Measurements from ENCODE around the gene DDIT3.

DDIT3 gene

DNA sequence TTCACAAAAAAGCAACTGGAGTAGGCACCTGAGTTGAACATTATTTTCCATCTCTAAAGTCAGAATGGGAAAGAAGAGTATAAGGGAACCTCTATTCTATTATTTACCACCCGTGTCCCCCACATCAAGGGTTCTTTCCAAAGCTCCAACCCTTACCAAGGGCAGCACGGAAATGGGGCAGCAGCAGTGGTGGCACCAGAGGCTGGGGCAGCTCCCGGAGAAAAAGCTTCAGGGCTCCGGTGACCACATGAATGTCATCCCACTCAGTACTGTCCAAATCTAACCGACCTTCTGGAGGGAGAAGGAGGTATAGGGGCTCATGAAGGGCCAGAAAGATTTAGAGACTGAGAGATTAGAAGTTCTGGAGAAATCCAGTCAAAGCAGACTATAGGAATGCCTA is 46.4 kb downstream of the DDIT3 start:
- H3K4me1 ChIP-seq (ENCODE audit: insufficient read depth, poor library complexity, severe bottlenecking) = no peaks in the 10 kb centered on the region
- no peak for DNase-seq (ENCODE audit: low spot score)
- ATAC-seq (ENCODE audit: low read depth) = no peak
- TF ChIP-seq, protein P1, sequence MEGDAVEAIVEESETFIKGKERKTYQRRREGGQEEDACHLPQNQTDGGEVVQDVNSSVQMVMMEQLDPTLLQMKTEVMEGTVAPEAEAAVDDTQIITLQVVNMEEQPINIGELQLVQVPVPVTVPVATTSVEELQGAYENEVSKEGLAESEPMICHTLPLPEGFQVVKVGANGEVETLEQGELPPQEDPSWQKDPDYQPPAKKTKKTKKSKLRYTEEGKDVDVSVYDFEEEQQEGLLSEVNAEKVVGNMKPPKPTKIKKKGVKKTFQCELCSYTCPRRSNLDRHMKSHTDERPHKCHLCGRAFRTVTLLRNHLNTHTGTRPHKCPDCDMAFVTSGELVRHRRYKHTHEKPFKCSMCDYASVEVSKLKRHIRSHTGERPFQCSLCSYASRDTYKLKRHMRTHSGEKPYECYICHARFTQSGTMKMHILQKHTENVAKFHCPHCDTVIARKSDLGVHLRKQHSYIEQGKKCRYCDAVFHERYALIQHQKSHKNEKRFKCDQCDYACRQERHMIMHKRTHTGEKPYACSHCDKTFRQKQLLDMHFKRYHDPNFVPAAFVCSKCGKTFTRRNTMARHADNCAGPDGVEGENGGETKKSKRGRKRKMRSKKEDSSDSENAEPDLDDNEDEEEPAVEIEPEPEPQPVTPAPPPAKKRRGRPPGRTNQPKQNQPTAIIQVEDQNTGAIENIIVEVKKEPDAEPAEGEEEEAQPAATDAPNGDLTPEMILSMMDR (IDR thresholded peaks at IDR 0.05; ENCODE audit: poor library complexity, severe bottlenecking) = no peak
- H3K4me3 ChIP-seq (ENCODE audit: severe bottlenecking) = no peak overlapping the region
- peaks cover 47% of the 10 kb centered on the region for H3K27me3 ChIP-seq (ENCODE audit: insufficient read depth, poor library complexity, severe bottlenecking)
- H3K36me3 ChIP-seq (ENCODE audit: low read depth) = no peaks in the 10 kb centered on the region
- no peak overlapping the region for H3K27ac ChIP-seq (ENCODE audit: poor library complexity, severe bottlenecking)
- no peaks in the 10 kb centered on the region for H3K9me3 ChIP-seq (ENCODE audit: severe bottlenecking)

DNA sequence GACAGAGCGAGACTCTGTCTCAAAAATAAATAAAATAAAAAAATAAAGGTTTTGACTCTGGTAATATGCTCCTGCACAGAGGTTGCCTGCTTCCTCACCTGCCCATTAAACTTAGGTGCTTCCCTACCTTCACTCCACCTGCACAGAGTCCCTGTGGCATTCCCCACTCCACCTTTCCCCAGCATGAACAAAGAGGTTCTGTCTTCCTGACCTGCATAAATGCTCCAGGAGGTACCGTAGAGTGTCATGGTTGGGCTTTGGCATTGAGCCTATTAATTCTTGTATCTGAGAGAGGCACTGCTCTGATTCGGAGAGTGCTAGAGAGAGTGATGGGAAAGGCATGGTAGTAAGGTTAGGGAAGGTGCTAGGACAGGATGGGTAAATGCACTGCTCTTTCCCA is 46.9 kb downstream of the DDIT3 start:
- ATAC-seq (ENCODE audit: low read depth) = no peak
- H3K27me3 ChIP-seq (ENCODE audit: insufficient read depth, poor library complexity, severe bottlenecking) = peaks cover 47% of the 10 kb centered on the region

DNA sequence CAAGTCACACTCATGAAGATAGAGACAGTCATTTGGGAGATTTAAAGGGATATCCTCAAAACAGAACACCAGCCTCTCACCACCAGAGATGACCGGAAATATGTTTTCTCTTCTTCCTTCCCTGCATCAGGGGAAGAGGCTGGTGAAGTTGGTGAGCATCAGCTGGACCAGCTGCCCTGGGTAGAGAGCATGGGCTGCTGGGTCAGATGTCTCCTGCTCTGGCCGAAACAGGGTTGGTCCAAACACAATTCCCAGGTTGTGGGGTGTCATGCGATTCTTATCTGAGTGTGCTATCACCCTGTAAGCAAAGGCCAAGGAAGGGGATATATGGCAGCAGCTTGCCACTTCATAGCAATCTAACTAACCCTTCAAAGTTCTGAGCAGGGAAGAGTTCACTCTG is 47.9 kb downstream of the DDIT3 start:
- no peaks in the 10 kb centered on the region for H3K9me3 ChIP-seq (ENCODE audit: severe bottlenecking)
- ATAC-seq (ENCODE audit: low read depth) (no peak), DNase-seq (ENCODE audit: low spot score) (no peak)
- no peaks in the 10 kb centered on the region for H3K4me1 ChIP-seq (ENCODE audit: insufficient read depth, poor library complexity, severe bottlenecking)
- no peak overlapping the region for H3K4me3 ChIP-seq (ENCODE audit: severe bottlenecking)
- TF ChIP-seq, protein P1 (IDR thresholded peaks at IDR 0.05; ENCODE audit: poor library complexity, severe bottlenecking) = no peak
- H3K27me3 ChIP-seq (ENCODE audit: insufficient read depth, poor library complexity, severe bottlenecking) = peaks cover 49% of the 10 kb centered on the region
- H3K27ac ChIP-seq (ENCODE audit: poor library complexity, severe bottlenecking) = no peak overlapping the region
- H3K36me3 ChIP-seq (ENCODE audit: low read depth) = no peaks in the 10 kb centered on the region

More for the DNA sequence above, 46.9 kb downstream of the DDIT3 start:
- TF ChIP-seq, protein P1 (IDR thresholded peaks at IDR 0.05; ENCODE audit: poor library complexity, severe bottlenecking) = no peak
- no peak for DNase-seq (ENCODE audit: low spot score)
- Histone ChIP-seq H3K4me1 (ENCODE audit: insufficient read depth, poor library complexity, severe bottlenecking) (no peaks in the 10 kb centered on the region), H3K27ac (ENCODE audit: poor library complexity, severe bottlenecking) (no peak overlapping the region), H3K9me3 (ENCODE audit: severe bottlenecking) (no peaks in the 10 kb centered on the region), H3K36me3 (ENCODE audit: low read depth) (no peaks in the 10 kb centered on the region), H3K4me3 (ENCODE audit: severe bottlenecking) (no peak overlapping the region)

DNA sequence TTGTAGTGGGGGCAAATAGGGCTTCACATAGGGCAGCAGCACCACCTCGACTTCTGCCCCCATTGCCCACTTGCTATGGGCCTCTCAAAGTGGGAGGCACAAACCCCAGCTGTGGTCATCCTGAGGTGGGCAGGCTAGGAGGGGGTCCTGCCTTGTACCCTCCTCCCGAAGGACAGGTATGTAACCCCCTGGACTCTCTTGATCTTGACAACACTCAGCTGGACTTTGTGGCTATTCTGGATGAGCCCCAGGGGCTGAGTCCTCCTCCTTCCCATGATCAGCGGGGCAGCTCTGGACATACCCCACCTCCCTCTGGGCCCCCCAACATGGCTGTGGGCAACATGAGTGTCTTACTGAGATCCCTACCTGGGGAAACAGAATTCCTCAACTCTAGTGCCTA is 48.7 kb downstream of the DDIT3 start:
- TF ChIP-seq, protein P1 (IDR thresholded peaks at IDR 0.05; ENCODE audit: poor library complexity, severe bottlenecking) = no peak
- ATAC-seq (ENCODE audit: low read depth) (no peak), DNase-seq (ENCODE audit: low spot score) (no peak)
- Histone ChIP-seq H3K9me3 (ENCODE audit: severe bottlenecking) (no peaks in the 10 kb centered on the region), H3K27me3 (ENCODE audit: insufficient read depth, poor library complexity, severe bottlenecking) (peaks cover 50% of the 10 kb centered on the region), H3K4me1 (ENCODE audit: insufficient read depth, poor library complexity, severe bottlenecking) (no peaks in the 10 kb centered on the region), H3K27ac (ENCODE audit: poor library complexity, severe bottlenecking) (no peak overlapping the region), H3K4me3 (ENCODE audit: severe bottlenecking) (no peak overlapping the region), H3K36me3 (ENCODE audit: low read depth) (no peaks in the 10 kb centered on the region)

DNA sequence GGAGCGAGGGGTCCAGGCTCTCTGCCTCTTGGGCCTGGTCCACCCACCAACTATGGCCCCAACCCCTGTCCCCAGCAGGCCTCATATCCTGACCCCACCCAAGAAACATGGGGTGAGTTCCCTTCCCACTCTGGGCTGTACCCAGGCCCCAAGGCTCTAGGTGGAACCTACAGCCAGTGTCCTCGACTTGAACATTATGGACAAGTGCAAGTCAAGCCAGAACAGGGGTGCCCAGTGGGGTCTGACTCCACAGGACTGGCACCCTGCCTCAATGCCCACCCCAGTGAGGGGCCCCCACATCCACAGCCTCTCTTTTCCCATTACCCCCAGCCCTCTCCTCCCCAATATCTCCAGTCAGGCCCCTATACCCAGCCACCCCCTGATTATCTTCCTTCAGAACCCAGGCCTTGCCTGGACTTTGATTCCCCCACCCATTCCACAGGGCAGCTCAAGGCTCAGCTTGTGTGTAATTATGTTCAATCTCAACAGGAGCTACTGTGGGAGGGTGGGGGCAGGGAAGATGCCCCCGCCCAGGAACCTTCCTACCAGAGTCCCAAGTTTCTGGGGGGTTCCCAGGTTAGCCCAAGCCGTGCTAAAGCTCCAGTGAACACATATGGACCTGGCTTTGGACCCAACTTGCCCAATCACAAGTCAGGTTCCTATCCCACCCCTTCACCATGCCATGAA is 49.2 kb downstream of the DDIT3 start:
- H3K36me3 ChIP-seq (ENCODE audit: low read depth) = no peaks in the 10 kb centered on the region
- ATAC-seq (ENCODE audit: low read depth) (no peak), DNase-seq (ENCODE audit: low spot score) (no peak)
- H3K4me3 ChIP-seq (ENCODE audit: severe bottlenecking) = no peak overlapping the region
- H3K4me1 ChIP-seq (ENCODE audit: insufficient read depth, poor library complexity, severe bottlenecking) = no peaks in the 10 kb centered on the region
- no peaks in the 10 kb centered on the region for H3K9me3 ChIP-seq (ENCODE audit: severe bottlenecking)
- TF ChIP-seq, protein P1 (IDR thresholded peaks at IDR 0.05; ENCODE audit: poor library complexity, severe bottlenecking) = no peak
- no peak overlapping the region for H3K27ac ChIP-seq (ENCODE audit: poor library complexity, severe bottlenecking)
- H3K27me3 ChIP-seq (ENCODE audit: insufficient read depth, poor library complexity, severe bottlenecking) = peaks cover 45% of the 10 kb centered on the region
